Right kidney (tissue), 1 donor: ENCODE measurements around the gene BCL2A1.
"Not testable (repeated sequence)": the region's sequence is repeated elsewhere in the genome, so short reads cannot be mapped to it uniquely, and the experiment has no call there.

Source experiments
- DNase-seq: peaks from one replicate; pipeline ENCODE4 v3.0.0-alpha.2; 2016

BCL2A1 gene

GRCh38 chr15:79989183-79989582 is 18.2 kb upstream of the BCL2A1 start:
- DNase-seq, result no peak

- no peak for DNase-seq
These were observed 17.6 kb upstream of the BCL2A1 start for GRCh38 chr15:79988448-79989117.

GRCh38 chr15:79987969-79988368 is 17.0 kb upstream of the BCL2A1 start:
- no peak for DNase-seq

- no peak for DNase-seq
These were observed 16.6 kb upstream of the BCL2A1 start for GRCh38 chr15:79987569-79987955.

- DNase-seq, result no peak
These were observed 10.9 kb upstream of the BCL2A1 start for GRCh38 chr15:79981831-79982455.

GRCh38 chr15:79978655-79979514 is 7.9 kb upstream of the BCL2A1 start:
- DNase-seq, result no peak

GRCh38 chr15:79978260-79978654 is 7.3 kb upstream of the BCL2A1 start:
- no peak for DNase-seq

GRCh38 chr15:79977431-79978054 is 6.5 kb upstream of the BCL2A1 start:
- no peak for DNase-seq

- no peak for DNase-seq
These were observed 2.6 kb upstream of the BCL2A1 start for GRCh38 chr15:79973456-79974195.

- no peak for DNase-seq
These were observed 1.9 kb upstream of the BCL2A1 start for GRCh38 chr15:79972863-79973262.

- no peak for DNase-seq
These were observed 815 bp downstream of the BCL2A1 start for GRCh38 chr15:79970181-79970580.

GRCh38 chr15:79969146-79969545 is 1.9 kb downstream of the BCL2A1 start:
- no peak for DNase-seq

- no peak for DNase-seq
These were observed 3.5 kb downstream of the BCL2A1 start for GRCh38 chr15:79967298-79968182.

- DNase-seq, result no peak
These were observed 4.2 kb downstream of the BCL2A1 start for GRCh38 chr15:79966634-79967297.

- no peak for DNase-seq
These were observed 5.0 kb downstream of the BCL2A1 start for GRCh38 chr15:79965846-79966630.

- DNase-seq, result no peak
These were observed 6.7 kb downstream of the BCL2A1 start for GRCh38 chr15:79964232-79964805.

- not testable (repeated sequence) for DNase-seq
These were observed 8.1 kb downstream of the BCL2A1 start for GRCh38 chr15:79962921-79963320.

- no peak for DNase-seq
These were observed 8.8 kb downstream of the BCL2A1 start for GRCh38 chr15:79962178-79962577.

GRCh38 chr15:79960502-79961212 is 10.3 kb downstream of the BCL2A1 start:
- DNase-seq, result no peak
